ENCODE results near the gene PAK4.

PAK4 gene

GRCh38 chr19:39146686-39147450, 21.3 kb downstream of the PAK4 start:
- no peak for DNase-seq (ENCODE audit: low read depth in 2 of 2)

GRCh38 chr19:39147480-39147879, 21.9 kb downstream of the PAK4 start:
- DNase-seq (ENCODE audit: low read depth in 2 of 2) = no peak

GRCh38 chr19:39148939-39149529, 23.4 kb downstream of the PAK4 start:
- DNase-seq (ENCODE audit: low read depth in 2 of 2) = no peak

GRCh38 chr19:39150235-39150634, 24.6 kb downstream of the PAK4 start:
- no peak for DNase-seq (ENCODE audit: low read depth in 2 of 2)

- DNase-seq (ENCODE audit: low read depth in 2 of 2) = no peak
Observed at GRCh38 chr19:39150807-39151600, 25.4 kb downstream of the PAK4 start.

- DNase-seq (ENCODE audit: low read depth in 2 of 2) = no peak
Observed at GRCh38 chr19:39152066-39152465, 26.5 kb downstream of the PAK4 start.

GRCh38 chr19:39154100-39154628, 28.6 kb downstream of the PAK4 start:
- no peak for DNase-seq (ENCODE audit: low read depth in 2 of 2)

- no peak for DNase-seq (ENCODE audit: low read depth in 2 of 2)
Observed at GRCh38 chr19:39154629-39155100, 29.1 kb downstream of the PAK4 start.

GRCh38 chr19:39155114-39155700, 29.6 kb downstream of the PAK4 start:
- no peak for DNase-seq (ENCODE audit: low read depth in 2 of 2)

- DNase-seq (ENCODE audit: low read depth in 2 of 2) = no peak
Observed at GRCh38 chr19:39155741-39156140, 30.2 kb downstream of the PAK4 start.

- DNase-seq (ENCODE audit: low read depth in 2 of 2) = no peak
Observed at GRCh38 chr19:39156326-39157230, 31.0 kb downstream of the PAK4 start.

- DNase-seq (ENCODE audit: low read depth in 2 of 2) = no peak
Observed at GRCh38 chr19:39157275-39157996, 31.9 kb downstream of the PAK4 start.

GRCh38 chr19:39157997-39158389, 32.4 kb downstream of the PAK4 start:
- no peak for DNase-seq (ENCODE audit: low read depth in 2 of 2)

GRCh38 chr19:39158646-39159260, 33.2 kb downstream of the PAK4 start:
- no peak for DNase-seq (ENCODE audit: low read depth in 2 of 2)

- no peak for DNase-seq (ENCODE audit: low read depth in 2 of 2)
Observed at GRCh38 chr19:39160523-39160861, 34.9 kb downstream of the PAK4 start.

GRCh38 chr19:39160889-39161672, 35.5 kb downstream of the PAK4 start:
- no peak for DNase-seq (ENCODE audit: low read depth in 2 of 2)

GRCh38 chr19:39162441-39163043, 37.0 kb downstream of the PAK4 start:
- DNase-seq (ENCODE audit: low read depth in 2 of 2) = no peak

GRCh38 chr19:39163621-39164020, 38.0 kb downstream of the PAK4 start:
- no peak for DNase-seq (ENCODE audit: low read depth in 2 of 2)

- DNase-seq (ENCODE audit: low read depth in 2 of 2) = no peak
Observed at GRCh38 chr19:39164289-39164688, 38.7 kb downstream of the PAK4 start.
